ENCODE measurements around the gene PLCB4.

DNA sequence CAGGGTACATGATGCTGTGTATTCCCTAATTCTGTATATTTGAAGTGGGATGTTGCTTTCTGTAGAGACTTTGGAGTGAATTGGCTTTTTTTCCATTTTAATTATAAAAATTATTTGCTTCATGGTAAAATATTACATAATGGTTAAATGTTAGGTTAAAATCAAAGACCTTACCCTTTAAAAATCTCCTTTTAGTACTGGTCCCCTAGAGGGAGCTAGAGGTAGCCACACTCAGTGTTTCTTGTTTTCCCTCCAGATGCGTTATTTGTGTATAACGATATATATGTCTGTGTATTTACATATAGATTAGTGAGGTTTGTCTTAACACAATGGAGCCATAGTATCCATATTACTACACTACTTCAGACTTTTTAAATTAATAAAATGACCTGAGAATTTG is 146.7 kb downstream of the PLCB4 start:
- TF ChIP-seq EZH2 (IDR thresholded peaks at IDR 0.05) (no peak), CTCF (IDR thresholded peaks at IDR 0.05) (peak; percentile 58), EZH2phosphoT487 (IDR thresholded peaks at IDR 0.05) (no peak)
